ENCODE results near the gene FGG. TPM values are rescaled to one million over a fixed set of nuclear protein-coding genes. Genes with fewer than 3 reads are reported as not detected.

Gene FGG
- total and polyA plus RNA-seq, 2 of the 13 experiments (the other 11 are each of a cell fraction or from before 2014, with no cell fraction given) = 1,037 to 2,423 TPM

GRCh38 chr4:154559494-154560418, 52.7 kb downstream of the FGG start (continued):
- TF ChIP-seq CENPBD1 (CRISPR knock-in tag; IDR thresholded peaks at IDR 0.05; ENCODE audit: borderline replicate concordance, low read depth) (no peak), TCF7 (IDR thresholded peaks at IDR 0.05; ENCODE audit: low read depth) (peak; percentile 90), ZNF704 (CRISPR knock-in tag; IDR thresholded peaks at IDR 0.05; ENCODE audit: borderline replicate concordance) (no peak), ARID2 (CRISPR knock-in tag; IDR thresholded peaks at IDR 0.05; ENCODE audit: borderline replicate concordance) (0 out of 2 replicates have a peak, but pooled peaks have one; percentile 31), CREB3 (CRISPR knock-in tag; IDR thresholded peaks at IDR 0.05) (no peak), SRF (IDR thresholded peaks at IDR 0.05; ENCODE audit: low read depth, low read length) (no peak), ZNF567 (CRISPR knock-in tag; IDR thresholded peaks at IDR 0.05; ENCODE audit: borderline replicate concordance) (no peak), HMGA1 (CRISPR knock-in tag; conservative IDR thresholded peaks at IDR 0.05) (no peak), MTF2 (CRISPR knock-in tag; IDR thresholded peaks at IDR 0.05; ENCODE audit: borderline replicate concordance) (no peak), ZNF556 (CRISPR knock-in tag; IDR thresholded peaks at IDR 0.05; ENCODE audit: borderline replicate concordance) (no peak), ZBTB33 (CRISPR knock-in tag; IDR thresholded peaks at IDR 0.05) (peak; percentile 55; the same call in 1 of the 2 replicates), DR1 (CRISPR knock-in tag; IDR thresholded peaks at IDR 0.05) (no peak), GABPA (IDR thresholded peaks at IDR 0.05; ENCODE audit: low read depth, low read length) (no peak), GABPA (CRISPR knock-in tag; IDR thresholded peaks at IDR 0.05; ENCODE audit: low read depth) (no peak), TRAFD1 (CRISPR knock-in tag; IDR thresholded peaks at IDR 0.05; ENCODE audit: borderline replicate concordance) (no peak), ZNF772 (CRISPR knock-in tag; IDR thresholded peaks at IDR 0.05) (no peak), PRDM10 (CRISPR knock-in tag; IDR thresholded peaks at IDR 0.05; ENCODE audit: low read depth) (peak; percentile 57; the same call in 1 of the 2 replicates)

Measured in HepG2 (cell line).